Peyer's patch (tissue), 4 donors: Measurements from ENCODE around the gene UFM1.

ENCODE experiments used
- POLR2A ChIP-seq, 2 donors: fragments of 450-650 bp; IDR thresholded peaks; one replicate each; pipeline ENCODE4 v1.5.1; 2017; ENCODE audit warnings: antibody characterized with exemption in 2 of 2, mild to moderate bottlenecking in 2 of 2, moderate library complexity in 2 of 2
- TF ChIP-seq, protein P1 (sequence below), 6 experiments: fragments of 450-650 bp in 4 of 6; fragments of 200-600 bp in 2 of 6; sonication (generic) in 1 of 6; IDR thresholded peaks; one replicate each; pipeline ENCODE4 v1.5.1; 2017 to 2019; ENCODE audit warnings: antibody characterized with exemption in 6 of 6, mild to moderate bottlenecking in 3 of 6, moderate library complexity in 1 of 6

DNA sequence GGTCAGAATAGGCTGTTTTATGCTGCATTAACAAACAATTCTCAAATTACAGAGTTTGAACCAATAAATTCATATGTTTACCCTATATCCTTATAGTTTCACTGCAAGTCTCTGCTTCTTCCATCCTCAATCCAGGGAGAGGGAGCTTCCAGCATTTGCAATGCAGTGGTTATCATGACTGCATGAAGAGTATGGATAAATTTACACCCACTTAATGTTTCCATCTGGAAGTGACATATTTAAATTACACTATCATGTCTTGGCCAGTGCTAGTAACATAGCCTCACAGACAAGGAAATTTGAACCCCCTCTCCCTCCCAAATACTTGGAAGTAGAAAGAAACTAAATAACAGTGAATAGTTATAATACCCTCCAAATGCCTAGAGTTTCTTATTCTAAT lies 33.5 kb upstream of the UFM1 start:
- no peak for TF ChIP-seq POLR2A (IDR thresholded peaks at IDR 0.05)
- TF ChIP-seq, protein P1, sequence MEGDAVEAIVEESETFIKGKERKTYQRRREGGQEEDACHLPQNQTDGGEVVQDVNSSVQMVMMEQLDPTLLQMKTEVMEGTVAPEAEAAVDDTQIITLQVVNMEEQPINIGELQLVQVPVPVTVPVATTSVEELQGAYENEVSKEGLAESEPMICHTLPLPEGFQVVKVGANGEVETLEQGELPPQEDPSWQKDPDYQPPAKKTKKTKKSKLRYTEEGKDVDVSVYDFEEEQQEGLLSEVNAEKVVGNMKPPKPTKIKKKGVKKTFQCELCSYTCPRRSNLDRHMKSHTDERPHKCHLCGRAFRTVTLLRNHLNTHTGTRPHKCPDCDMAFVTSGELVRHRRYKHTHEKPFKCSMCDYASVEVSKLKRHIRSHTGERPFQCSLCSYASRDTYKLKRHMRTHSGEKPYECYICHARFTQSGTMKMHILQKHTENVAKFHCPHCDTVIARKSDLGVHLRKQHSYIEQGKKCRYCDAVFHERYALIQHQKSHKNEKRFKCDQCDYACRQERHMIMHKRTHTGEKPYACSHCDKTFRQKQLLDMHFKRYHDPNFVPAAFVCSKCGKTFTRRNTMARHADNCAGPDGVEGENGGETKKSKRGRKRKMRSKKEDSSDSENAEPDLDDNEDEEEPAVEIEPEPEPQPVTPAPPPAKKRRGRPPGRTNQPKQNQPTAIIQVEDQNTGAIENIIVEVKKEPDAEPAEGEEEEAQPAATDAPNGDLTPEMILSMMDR (IDR thresholded peaks at IDR 0.05), result no peak
